RWPE1 (cell line): ENCODE measurements around the gene SELENBP1.

Experiments
- CTCF ChIA-PET: fragments of 350-600 bp; sonication (Branson Sonifier 250); formaldehyde crosslinking; extraction: SDS; loops from one replicate; lab custom pipeline; 2021; lab: Yijun Ruan, JAX
- POLR2A ChIA-PET: fragments of 400-600 bp; formaldehyde crosslinking; extraction: SDS; loops from one replicate; lab custom pipeline; 2020; ENCODE audit warnings: antibody characterized with exemption; ENCODE audit not compliant: low non-redundant PET; lab: Yijun Ruan, JAX
- DNase-seq: peaks from one replicate; pipeline ENCODE4 v3.0.0; 2012; ENCODE audit warnings: low spot score
- H3K27ac ChIP-seq: fragments of 450-650 bp; 2 replicates; pipeline ENCODE4 v1.5.1; 2017
- TF ChIP-seq, protein P1 (sequence below): fragments of 450-650 bp; conservative IDR thresholded peaks from 2 replicates; pipeline ENCODE4 v1.5.1; 2017; ENCODE audit warnings: low read depth, mild to moderate bottlenecking

The SELENBP1 gene

DNA sequence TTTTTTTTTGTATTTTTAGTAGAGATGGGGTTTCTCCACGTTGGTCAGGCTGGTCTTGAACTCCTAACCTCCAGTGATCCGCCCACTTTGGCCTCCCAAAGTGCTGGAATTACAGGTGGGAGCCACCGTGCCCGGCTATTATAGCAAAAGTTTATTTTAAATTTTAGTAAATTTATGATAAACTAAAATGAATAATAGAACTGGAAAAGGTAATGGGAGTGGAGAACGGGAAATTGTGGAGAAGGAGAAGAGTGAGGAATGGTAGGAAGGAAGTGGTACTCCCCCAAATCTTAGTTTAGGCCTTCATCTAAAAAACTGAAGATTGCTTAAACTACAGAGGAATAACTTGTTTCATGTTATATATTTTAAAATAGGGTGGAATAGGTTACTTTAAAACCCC, 37.7 kb downstream of the SELENBP1 start:
- DNase-seq = no peak
- POLR2A ChIA-PET = no interaction called here
- no peak overlapping the region for H3K27ac ChIP-seq
- TF ChIP-seq, protein P1, sequence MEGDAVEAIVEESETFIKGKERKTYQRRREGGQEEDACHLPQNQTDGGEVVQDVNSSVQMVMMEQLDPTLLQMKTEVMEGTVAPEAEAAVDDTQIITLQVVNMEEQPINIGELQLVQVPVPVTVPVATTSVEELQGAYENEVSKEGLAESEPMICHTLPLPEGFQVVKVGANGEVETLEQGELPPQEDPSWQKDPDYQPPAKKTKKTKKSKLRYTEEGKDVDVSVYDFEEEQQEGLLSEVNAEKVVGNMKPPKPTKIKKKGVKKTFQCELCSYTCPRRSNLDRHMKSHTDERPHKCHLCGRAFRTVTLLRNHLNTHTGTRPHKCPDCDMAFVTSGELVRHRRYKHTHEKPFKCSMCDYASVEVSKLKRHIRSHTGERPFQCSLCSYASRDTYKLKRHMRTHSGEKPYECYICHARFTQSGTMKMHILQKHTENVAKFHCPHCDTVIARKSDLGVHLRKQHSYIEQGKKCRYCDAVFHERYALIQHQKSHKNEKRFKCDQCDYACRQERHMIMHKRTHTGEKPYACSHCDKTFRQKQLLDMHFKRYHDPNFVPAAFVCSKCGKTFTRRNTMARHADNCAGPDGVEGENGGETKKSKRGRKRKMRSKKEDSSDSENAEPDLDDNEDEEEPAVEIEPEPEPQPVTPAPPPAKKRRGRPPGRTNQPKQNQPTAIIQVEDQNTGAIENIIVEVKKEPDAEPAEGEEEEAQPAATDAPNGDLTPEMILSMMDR = no peak
- CTCF ChIA-PET = no interaction called here

DNA sequence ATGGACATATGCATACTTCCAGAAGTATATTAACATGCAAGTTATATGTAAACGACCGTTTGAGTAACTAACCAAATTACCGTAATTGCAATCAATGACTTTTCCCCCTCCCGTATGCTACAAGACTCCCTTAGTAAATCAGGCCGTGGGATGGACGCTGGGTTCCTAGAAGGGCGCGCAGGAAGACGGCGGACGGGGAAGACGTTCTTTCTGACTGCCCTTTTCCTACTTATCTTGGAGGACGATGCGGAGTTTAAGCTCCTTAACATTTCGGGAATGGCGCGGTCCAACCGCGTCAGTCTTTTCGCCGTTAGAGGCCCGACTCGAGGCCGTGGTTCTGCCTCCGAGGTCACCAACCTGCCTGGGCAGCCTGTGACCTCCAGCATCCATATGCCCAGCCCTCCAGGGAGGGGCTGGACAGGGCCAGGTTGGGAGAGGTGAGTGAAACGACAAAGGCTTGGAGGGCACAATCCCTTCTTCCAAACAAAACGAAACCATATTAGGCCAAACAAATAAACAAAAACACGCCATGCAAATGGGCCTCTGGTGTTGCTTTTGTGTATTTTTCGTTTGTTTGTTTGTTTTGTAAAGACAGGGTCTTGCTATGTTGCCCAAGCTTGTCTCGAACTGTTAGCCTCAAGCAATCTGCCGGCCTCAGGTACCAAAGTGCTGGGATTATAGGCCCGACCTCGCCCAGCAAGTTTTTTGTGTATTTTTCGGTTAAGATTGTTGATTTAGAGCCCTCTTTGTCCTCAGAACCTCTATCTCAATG, 44.4 kb downstream of the SELENBP1 start:
- POLR2A ChIA-PET = interaction anchor here (0.5 kb wide), 1 partner anchor 31 kb away, joined by 5 read pairs; no protein-coding TSS in a partner anchor
- TF ChIP-seq, protein P1 = no peak
- DNase-seq = peak; percentile 32
- peak overlapping the region; percentile 88 for H3K27ac ChIP-seq
- CTCF ChIA-PET = interaction anchor here (0.7 to 0.9 kb wide), 2 partner anchors 13 to 16 kb away, joined by 3 to 4 read pairs; no protein-coding TSS in a partner anchor

DNA sequence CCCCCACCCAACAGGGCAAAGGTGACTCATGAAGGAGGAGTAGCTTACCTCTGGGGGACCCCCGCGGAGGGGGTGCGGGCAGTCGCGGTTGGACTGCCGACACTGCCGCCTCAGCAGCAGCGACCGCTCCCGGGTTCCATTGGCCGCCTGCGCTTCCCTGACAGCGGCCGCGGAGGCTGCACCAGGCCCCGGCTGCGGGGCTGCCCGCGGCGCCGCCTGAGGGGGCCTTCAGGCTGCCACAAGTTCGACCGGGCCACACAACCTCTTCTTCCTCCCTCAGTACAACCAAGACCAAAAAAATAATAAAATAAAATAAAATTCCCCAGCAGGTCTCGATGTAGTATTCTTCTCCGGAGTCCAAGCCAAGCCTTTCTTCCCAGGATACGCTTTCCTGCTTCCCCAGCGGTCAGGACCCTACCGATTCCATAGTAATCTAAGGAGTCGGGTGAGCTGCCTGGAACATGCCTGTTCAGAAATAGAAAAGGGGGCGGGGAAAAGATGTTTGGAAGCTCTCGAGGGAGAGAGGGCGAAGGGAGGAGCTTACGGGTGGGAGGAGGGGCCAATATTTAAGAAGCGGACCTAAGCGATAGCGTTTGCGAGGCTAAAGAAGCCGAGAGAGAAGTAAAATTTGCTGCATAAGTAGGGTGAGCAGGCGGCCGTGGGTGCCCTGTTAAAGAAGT, 45.1 kb downstream of the SELENBP1 start, which contains the start of gene PI4KB:
TSS of gene PI4KB (minus strand) at position 194 of the 680 bp plus-strand sequence. CDS start 10,935 bp downstream, outside the sequence.
- DNase-seq = peak; percentile 98
- CTCF ChIA-PET = interaction anchor here (0.7 to 1.4 kb wide), 3 partner anchors 14 to 27 kb away, joined by 3 to 5 read pairs (median 4); no protein-coding TSS in a partner anchor
- peak within 1 kb of the TSS; percentile 88 for H3K27ac ChIP-seq
- TF ChIP-seq, protein P1 = no peak
- POLR2A ChIA-PET = interaction anchor here (0.5 kb wide), 1 partner anchor 30 kb away, joined by 5 read pairs; no protein-coding TSS in a partner anchor

DNA sequence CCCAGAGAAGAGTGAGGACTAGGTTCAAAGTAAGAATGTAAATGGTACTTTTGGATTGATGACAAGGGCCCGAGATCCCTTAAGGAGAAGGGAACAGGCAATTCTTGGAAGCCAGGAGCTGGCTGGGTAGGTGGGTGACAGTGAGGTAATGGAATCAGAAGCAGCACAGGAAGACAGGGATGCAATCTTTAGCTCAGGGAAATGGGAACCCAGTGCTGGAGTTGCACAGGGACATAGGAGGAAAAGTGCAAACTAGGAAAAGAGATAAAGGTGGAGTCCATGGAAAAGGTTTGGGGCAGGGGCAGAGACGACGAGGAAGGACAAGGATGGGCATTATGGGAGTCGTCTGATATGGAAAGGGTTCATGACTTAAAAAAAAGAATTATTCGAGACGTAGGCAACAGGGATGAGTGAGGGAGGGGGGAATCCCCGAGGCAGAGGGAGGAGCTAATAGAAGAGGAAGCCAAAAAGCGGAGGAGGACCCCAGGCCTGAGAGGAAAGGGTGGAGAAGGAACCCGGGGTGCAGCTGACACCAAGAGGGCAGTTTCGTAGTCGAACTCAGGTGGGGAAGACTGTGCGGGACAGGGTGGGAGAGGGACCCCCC, 45.8 kb downstream of the SELENBP1 start:
- peak overlapping the region; percentile 88 for H3K27ac ChIP-seq
- TF ChIP-seq, protein P1 = no peak
- POLR2A ChIA-PET = no interaction called here
- CTCF ChIA-PET = interaction anchor here (1.4 kb wide), 1 partner anchor 26 kb away, joined by 5 read pairs; no protein-coding TSS in a partner anchor
- DNase-seq = peak; percentile 67

DNA sequence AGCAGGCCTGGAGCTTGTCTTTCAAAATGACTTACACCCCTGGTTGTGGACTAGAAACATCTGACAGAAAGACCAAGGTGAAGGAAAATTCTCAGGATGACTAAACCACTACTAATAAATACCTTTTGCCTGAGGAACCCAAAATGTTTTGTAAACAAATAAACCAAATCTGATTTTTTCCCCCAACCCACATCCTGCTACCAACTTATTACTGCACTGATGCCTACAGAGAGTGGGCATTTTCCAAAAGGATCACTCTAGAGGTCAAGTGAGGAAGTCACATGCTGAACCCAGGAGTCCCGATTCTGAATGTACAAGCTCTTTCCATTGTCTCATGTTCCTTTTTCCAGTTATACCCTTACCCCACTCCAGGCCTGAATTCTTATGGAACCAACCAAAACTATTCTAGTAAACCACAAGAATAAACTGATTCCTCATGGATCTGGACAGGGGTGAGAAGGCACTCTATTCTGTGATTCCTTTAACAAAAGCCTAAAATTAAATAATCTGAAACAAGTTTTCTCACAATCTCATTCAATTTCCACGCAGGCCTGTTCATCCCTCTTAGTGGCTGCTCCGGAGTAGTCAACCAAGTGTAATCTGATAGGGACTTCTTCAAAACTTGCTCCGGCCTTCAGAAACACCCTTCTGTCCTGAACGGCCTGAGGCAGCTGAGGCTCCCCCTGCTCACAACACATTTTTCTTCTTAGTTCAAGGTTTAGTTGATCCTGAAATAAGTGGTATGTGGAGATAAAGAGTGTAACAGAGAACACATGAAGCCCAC, 46.7 kb downstream of the SELENBP1 start:
- DNase-seq = no peak
- POLR2A ChIA-PET = no interaction called here
- TF ChIP-seq, protein P1 = no peak
- no peak overlapping the region for H3K27ac ChIP-seq
- CTCF ChIA-PET = interaction anchor here (0.7 to 1.4 kb wide), 2 partner anchors 9 to 25 kb away, joined by 3 to 5 read pairs; no protein-coding TSS in a partner anchor
